Measurements from ENCODE around the gene TOMM20. TPM values are rescaled to one million over a fixed set of nuclear protein-coding genes. Genes with fewer than 3 reads are reported as not detected.

TOMM20 gene
- total RNA-seq, 2 experiments from 2014 or later = 155 to 159 TPM

- TF ChIP-seq CTCF (IDR thresholded peaks at IDR 0.05) = no peak
- ATAC-seq = no peak
- Mint-ChIP-seq H3K9me3 (no peaks in the 10 kb centered on the region), H3K36me3 (ENCODE audit: low read depth) (peaks cover 60% of the 10 kb centered on the region), H3K27me3 (no peaks in the 10 kb centered on the region), H3K4me1 (ENCODE audit: low read depth) (peaks cover 34% of the 10 kb centered on the region), H3K27ac (no peak overlapping the region), H3K4me3 (no peak overlapping the region)
- ChIA-PET POLR2A (interaction anchor here (0.6 to 3.3 kb wide), 7 partner anchors 9 to 305 kb away, joined by 3 to 12 read pairs (median 4); partner anchors contain the start of gene TOMM20), CTCF (interaction anchor here (0.6 to 2.9 kb wide), 7 partner anchors 8 to 341 kb away, joined by 3 to 10 read pairs (median 4); no protein-coding TSS in a partner anchor)
- intact Hi-C loops (cut with micrococcal nuclease) = no loop called here
- DNase-seq = no peak
Measured at GRCh38 chr1:235108185-235108593, 20.4 kb downstream of the TOMM20 start.

- Mint-ChIP-seq H3K27me3 (no peaks in the 10 kb centered on the region), H3K36me3 (ENCODE audit: low read depth) (peaks cover 54% of the 10 kb centered on the region), H3K4me1 (ENCODE audit: low read depth) (peaks cover 36% of the 10 kb centered on the region), H3K9me3 (no peaks in the 10 kb centered on the region), H3K4me3 (no peak overlapping the region), H3K27ac (no peak overlapping the region)
- ATAC-seq = no peak
- ChIA-PET POLR2A (interaction anchor here (0.5 to 3.3 kb wide), 9 partner anchors 10 to 316 kb away, joined by 3 to 12 read pairs (median 4); partner anchors contain the start of gene TOMM20), CTCF (interaction anchor here (0.6 to 2.9 kb wide), 8 partner anchors 8 to 340 kb away, joined by 3 to 10 read pairs (median 4); no protein-coding TSS in a partner anchor)
- no peak for DNase-seq
- no peak for TF ChIP-seq CTCF (IDR thresholded peaks at IDR 0.05)
- intact Hi-C loops (cut with micrococcal nuclease) = no loop called here
Measured at GRCh38 chr1:235107368-235108184, 21.1 kb downstream of the TOMM20 start.

GRCh38 chr1:235106457-235106856, 22.2 kb downstream of the TOMM20 start:
- Mint-ChIP-seq H3K9me3 (no peaks in the 10 kb centered on the region), H3K27ac (peak overlapping the region; percentile 52), H3K4me1 (ENCODE audit: low read depth) (peaks cover 42% of the 10 kb centered on the region)

GRCh38 chr1:235105051-235106043, 23.3 kb downstream of the TOMM20 start:
- ATAC-seq = peak; percentile 66
- peaks cover 39% of the 10 kb centered on the region for H3K36me3 Mint-ChIP-seq (ENCODE audit: low read depth)

More at GRCh38 chr1:235106457-235106856, 22.2 kb downstream of the TOMM20 start:
- peaks cover 3% of the 10 kb centered on the region for H3K27me3 Mint-ChIP-seq
- POLR2A ChIA-PET = interaction anchor here (1.0 to 3.3 kb wide), 3 partner anchors 11 to 317 kb away, joined by 4 to 12 read pairs (median 4); no protein-coding TSS in a partner anchor
- ATAC-seq (no peak), DNase-seq (no peak)
- intact Hi-C loops (cut with micrococcal nuclease) = no loop called here
- CTCF ChIA-PET = interaction anchor here (0.8 to 4.2 kb wide), 8 partner anchors 12 to 606 kb away, joined by 3 to 37 read pairs (median 6); no protein-coding TSS in a partner anchor
- no peak overlapping the region for H3K4me3 Mint-ChIP-seq
- no peak for TF ChIP-seq CTCF (IDR thresholded peaks at IDR 0.05)
- H3K36me3 Mint-ChIP-seq (ENCODE audit: low read depth) = peaks cover 49% of the 10 kb centered on the region

More at GRCh38 chr1:235105051-235106043, 23.3 kb downstream of the TOMM20 start:
- no peak for TF ChIP-seq CTCF (IDR thresholded peaks at IDR 0.05)
- Mint-ChIP-seq H3K4me1 (ENCODE audit: low read depth) (peaks cover 42% of the 10 kb centered on the region), H3K27me3 (peaks cover 3% of the 10 kb centered on the region), H3K27ac (peak overlapping the region; percentile 79), H3K4me3 (peak overlapping the region; percentile 61), H3K9me3 (no peaks in the 10 kb centered on the region)
- ChIA-PET POLR2A (interaction anchor here (0.6 to 1.6 kb wide), 8 partner anchors 8 to 399 kb away, joined by 3 to 6 read pairs (median 4); partner anchors contain the start of gene B3GALNT2), CTCF (interaction anchor here (0.6 to 4.2 kb wide), 24 partner anchors 8 to 605 kb away, joined by 3 to 37 read pairs (median 4); partner anchors contain the start of gene B3GALNT2)
- no peak for DNase-seq
- intact Hi-C loops (cut with micrococcal nuclease) = no loop called here

Data from activated CD8-positive, alpha-beta T cell treated with anti-CD3 and anti-CD28 coated beads for 36 hours (primary cell).